ENCODE measurements around the gene SEZ6. TPM values are rescaled to one million over a fixed set of nuclear protein-coding genes. Genes with fewer than 3 reads are reported as not detected.

The SEZ6 gene
- total and polyA plus RNA-seq, 10 donors, result 0.88 TPM; not detected in 9

GRCh38 chr17:29004081-29004692 lies 1.6 kb downstream of the SEZ6 start:
- 47 to 57% (median 57%) methylated on average over 18 to 20 of the region's 20 CpGs for WGBS, 5 donors
- Histone ChIP-seq H3K4me1 (peaks cover 0 to 14% (median 7%) of the 10 kb centered on the region in 6 donors), H3K4me3 (no peak overlapping the region), H3K27me3 (replicated peaks in 1 of 7) (peaks cover 6 to 70% (median 47%) of the 10 kb centered on the region in 7 donors), H3K9me3 (no peaks in the 10 kb centered on the region), H3K27ac (no peak overlapping the region), H3K36me3 (no peaks in the 10 kb centered on the region)
- DNase-seq, result no peak
- TF ChIP-seq CTCF (IDR thresholded peaks at IDR 0.05 in 8 of 11, conservative IDR thresholded peaks at IDR 0.05 in 3 of 11) (no peak), POLR2A (IDR thresholded peaks at IDR 0.05) (no peak), POLR2AphosphoS5 (IDR thresholded peaks at IDR 0.05) (no peak)
- intact Hi-C loops (cut with DNase I; ENCODE audit: low total_unique reads), result no loop called here

- no peak for TF ChIP-seq CTCF (IDR thresholded peaks at IDR 0.05 in 8 of 11, conservative IDR thresholded peaks at IDR 0.05 in 3 of 11)
- no peak for TF ChIP-seq POLR2AphosphoS5 (IDR thresholded peaks at IDR 0.05)
- TF ChIP-seq POLR2A (IDR thresholded peaks at IDR 0.05), result no peak
- no peaks in the 10 kb centered on the region for H3K36me3 ChIP-seq
- intact Hi-C loops (cut with DNase I; ENCODE audit: low total_unique reads), result no loop called here
- no peak overlapping the region for H3K4me3 ChIP-seq
- peaks cover 0 to 14% (median 7%) of the 10 kb centered on the region in 6 donors for H3K4me1 ChIP-seq
- H3K27me3 ChIP-seq (replicated peaks in 1 of 7), result peaks cover 6 to 66% (median 47%) of the 10 kb centered on the region in 7 donors
- DNase-seq, result no peak
- H3K27ac ChIP-seq, result no peak overlapping the region
- H3K9me3 ChIP-seq, result no peaks in the 10 kb centered on the region
- WGBS, 5 donors, result 58 to 74% (median 70%) methylated on average over 12 of the region's 12 CpGs
These were observed 2.5 kb downstream of the SEZ6 start for GRCh38 chr17:29003289-29003688.

GRCh38 chr17:29002811-29003210 lies 3.0 kb downstream of the SEZ6 start:
- no peak overlapping the region for H3K4me3 ChIP-seq
- peaks cover 0 to 14% (median 7%) of the 10 kb centered on the region in 6 donors for H3K4me1 ChIP-seq
- H3K36me3 ChIP-seq, result no peaks in the 10 kb centered on the region
- H3K27ac ChIP-seq, result no peak overlapping the region
- H3K9me3 ChIP-seq, result no peaks in the 10 kb centered on the region
- intact Hi-C loops (cut with DNase I; ENCODE audit: low total_unique reads), result no loop called here
- WGBS, 5 donors, result 50 to 60% (median 52%) methylated on average over 4 of the region's 4 CpGs
- no peak for DNase-seq
- peaks cover 6 to 66% (median 47%) of the 10 kb centered on the region in 7 donors for H3K27me3 ChIP-seq (replicated peaks in 1 of 7)
- TF ChIP-seq CTCF (IDR thresholded peaks at IDR 0.05 in 8 of 11, conservative IDR thresholded peaks at IDR 0.05 in 3 of 11), result no peak
- TF ChIP-seq POLR2A (IDR thresholded peaks at IDR 0.05), result no peak
- TF ChIP-seq POLR2AphosphoS5 (IDR thresholded peaks at IDR 0.05), result no peak

GRCh38 chr17:29000973-29001372 lies 4.9 kb downstream of the SEZ6 start:
- 76 to 88% (median 81%) methylated on average over 5 of the region's 5 CpGs for WGBS, 5 donors
- TF ChIP-seq CTCF (IDR thresholded peaks at IDR 0.05 in 8 of 11, conservative IDR thresholded peaks at IDR 0.05 in 3 of 11) (no peak), POLR2AphosphoS5 (IDR thresholded peaks at IDR 0.05) (no peak), POLR2A (IDR thresholded peaks at IDR 0.05) (no peak)
- DNase-seq, result no peak
- H3K4me3 ChIP-seq, result no peak overlapping the region
- intact Hi-C loops (cut with DNase I; ENCODE audit: low total_unique reads), result no loop called here
- H3K27me3 ChIP-seq (replicated peaks in 1 of 7), result peaks cover 2 to 53% (median 31%) of the 10 kb centered on the region in 7 donors
- H3K36me3 ChIP-seq, result no peaks in the 10 kb centered on the region
- no peaks in the 10 kb centered on the region for H3K9me3 ChIP-seq
- no peak overlapping the region for H3K27ac ChIP-seq
- H3K4me1 ChIP-seq, result peaks cover 0 to 10% (median 3%) of the 10 kb centered on the region in 6 donors

All from spleen (tissue), 11 donors.